A673 (cell line): Measurements from ENCODE around the gene FOXO1.

Source experiments
- EZH2 ChIP-seq: fragments of 200-600 bp; sonication (generic); IDR thresholded peaks from 2 replicates; pipeline ENCODE4 v1.6.1; 2017; ENCODE audit warnings: borderline replicate concordance, low read depth, mild to moderate bottlenecking, mixed read lengths, antibody characterized with exemption, low read length; ENCODE audit not compliant: poor library complexity, severe bottlenecking
- TF ChIP-seq, protein P1 (sequence below): fragments of 300-800, 200-600 bp; sonication (generic); conservative IDR thresholded peaks from 2 replicates; pipeline ENCODE4 v1.5.1; 2017; ENCODE audit warnings: low read depth, mild to moderate bottlenecking, antibody characterized with exemption, low read length, moderate library complexity, mixed read lengths

DNA sequence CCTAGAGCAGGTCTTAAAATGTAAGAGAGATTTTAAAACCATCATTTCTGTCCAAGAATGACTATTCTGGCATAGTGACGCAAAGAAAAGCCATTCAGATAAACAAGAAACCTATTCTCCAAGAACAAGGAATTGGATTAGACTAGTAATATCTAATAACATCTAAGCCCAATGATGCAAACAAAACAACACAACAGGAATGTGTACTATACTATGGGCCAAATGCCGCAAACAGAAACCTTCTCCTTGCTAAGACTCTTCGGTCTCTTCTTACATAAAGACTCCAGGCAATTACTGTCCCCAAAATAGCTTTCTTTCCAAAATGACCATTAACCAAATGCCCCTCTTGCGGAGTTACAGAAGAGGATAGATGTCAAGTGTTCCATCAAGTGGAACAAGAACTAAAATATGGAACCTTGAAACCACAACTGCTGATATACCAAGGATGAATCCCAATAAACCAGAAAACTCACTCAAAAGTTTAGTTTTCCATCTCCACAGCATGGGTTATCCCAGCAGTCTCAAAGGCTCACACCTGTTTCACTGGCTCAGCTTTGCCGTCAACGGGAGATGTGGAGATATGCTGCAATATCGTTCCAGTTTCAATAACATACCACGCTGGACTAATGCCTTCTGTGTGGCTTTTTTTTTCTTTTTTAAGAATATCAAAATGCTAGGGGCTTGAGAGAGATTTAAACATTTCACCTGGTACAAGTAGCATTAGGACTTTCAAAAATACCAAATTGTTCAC lies 76.2 kb downstream of the FOXO1 start:
- TF ChIP-seq, protein P1, sequence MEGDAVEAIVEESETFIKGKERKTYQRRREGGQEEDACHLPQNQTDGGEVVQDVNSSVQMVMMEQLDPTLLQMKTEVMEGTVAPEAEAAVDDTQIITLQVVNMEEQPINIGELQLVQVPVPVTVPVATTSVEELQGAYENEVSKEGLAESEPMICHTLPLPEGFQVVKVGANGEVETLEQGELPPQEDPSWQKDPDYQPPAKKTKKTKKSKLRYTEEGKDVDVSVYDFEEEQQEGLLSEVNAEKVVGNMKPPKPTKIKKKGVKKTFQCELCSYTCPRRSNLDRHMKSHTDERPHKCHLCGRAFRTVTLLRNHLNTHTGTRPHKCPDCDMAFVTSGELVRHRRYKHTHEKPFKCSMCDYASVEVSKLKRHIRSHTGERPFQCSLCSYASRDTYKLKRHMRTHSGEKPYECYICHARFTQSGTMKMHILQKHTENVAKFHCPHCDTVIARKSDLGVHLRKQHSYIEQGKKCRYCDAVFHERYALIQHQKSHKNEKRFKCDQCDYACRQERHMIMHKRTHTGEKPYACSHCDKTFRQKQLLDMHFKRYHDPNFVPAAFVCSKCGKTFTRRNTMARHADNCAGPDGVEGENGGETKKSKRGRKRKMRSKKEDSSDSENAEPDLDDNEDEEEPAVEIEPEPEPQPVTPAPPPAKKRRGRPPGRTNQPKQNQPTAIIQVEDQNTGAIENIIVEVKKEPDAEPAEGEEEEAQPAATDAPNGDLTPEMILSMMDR = no peak
- no peak for TF ChIP-seq EZH2
